AG08395 (cell line): ENCODE results near the gene DYNLT1.
A peak's percentile ranks its signal among the peaks of the same experiment; 100 is the strongest.
"Not testable (repeated sequence)": the region's sequence is repeated elsewhere in the genome, so short reads cannot be mapped to it uniquely, and the experiment has no call there.

Source experiments
- DNase-seq: peaks from one replicate; pipeline ENCODE4 v3.0.0; 2012; ENCODE audit warnings: mixed read lengths, low spot score

Gene DYNLT1

DNA sequence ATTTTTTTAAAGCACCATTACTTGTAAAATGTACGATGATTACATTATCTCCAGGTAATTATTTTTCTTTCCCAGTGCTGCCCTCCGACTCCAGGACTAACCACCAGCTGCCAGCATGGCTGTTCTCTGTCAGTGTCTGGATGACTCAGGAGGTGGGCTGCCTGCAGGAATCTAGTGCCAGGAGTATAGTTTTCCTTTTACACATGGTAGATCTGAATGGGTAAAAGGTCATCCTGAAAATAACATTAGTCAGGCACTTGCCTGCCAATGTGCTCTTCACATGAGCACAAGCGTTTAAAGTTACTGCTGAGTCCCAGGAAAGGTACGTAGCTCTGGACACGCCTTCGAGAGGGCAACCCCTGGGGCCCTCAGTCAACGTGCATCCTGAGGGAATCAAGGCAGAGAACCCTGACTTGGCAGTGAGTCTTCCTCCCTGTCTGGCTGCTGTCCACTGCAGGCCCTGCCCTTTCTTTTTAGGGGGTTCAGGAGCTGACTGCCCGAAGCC, 2.4 kb downstream of the DYNLT1 start:
- peak; percentile 29 for DNase-seq

DNA sequence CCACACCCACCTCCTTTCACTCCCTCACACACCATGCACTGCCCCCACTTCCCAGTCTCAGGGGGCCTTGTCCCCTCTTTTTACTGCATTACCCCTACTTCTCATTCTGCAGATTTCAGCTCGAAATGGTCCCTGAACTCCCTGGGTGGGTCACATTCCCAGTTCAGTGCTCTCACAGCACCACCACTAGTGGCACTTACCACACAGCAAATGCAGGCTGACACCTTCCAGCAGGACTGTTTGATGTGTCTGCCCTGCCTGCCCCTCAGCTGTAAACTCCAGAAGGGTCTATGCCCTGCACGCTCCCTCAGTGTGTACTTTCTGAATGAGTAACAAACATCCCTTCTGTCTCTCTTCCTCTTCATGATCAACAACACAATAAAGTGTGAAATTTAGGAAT, 4.0 kb downstream of the DYNLT1 start:
- no peak for DNase-seq

DNA sequence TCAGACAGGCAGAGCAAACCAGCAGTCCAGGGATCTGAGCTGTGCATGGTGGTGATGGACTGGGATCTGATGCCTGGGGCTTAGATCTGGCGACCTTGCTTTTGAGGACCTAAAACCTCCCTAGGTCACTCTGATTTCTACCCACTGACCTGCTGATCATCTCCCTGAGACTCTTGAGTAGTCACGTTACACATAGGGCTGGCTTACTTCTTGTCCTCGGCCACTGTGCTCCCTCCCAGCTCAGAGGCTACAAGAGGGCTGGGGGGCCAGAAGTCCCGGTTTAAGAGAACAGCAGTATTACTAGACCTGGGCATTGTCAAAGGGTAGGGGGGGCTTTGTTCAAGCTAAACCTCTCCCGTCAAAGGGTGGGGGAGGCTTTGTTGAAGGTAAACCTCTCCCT, 5.5 kb downstream of the DYNLT1 start:
- DNase-seq, result no peak

DNA sequence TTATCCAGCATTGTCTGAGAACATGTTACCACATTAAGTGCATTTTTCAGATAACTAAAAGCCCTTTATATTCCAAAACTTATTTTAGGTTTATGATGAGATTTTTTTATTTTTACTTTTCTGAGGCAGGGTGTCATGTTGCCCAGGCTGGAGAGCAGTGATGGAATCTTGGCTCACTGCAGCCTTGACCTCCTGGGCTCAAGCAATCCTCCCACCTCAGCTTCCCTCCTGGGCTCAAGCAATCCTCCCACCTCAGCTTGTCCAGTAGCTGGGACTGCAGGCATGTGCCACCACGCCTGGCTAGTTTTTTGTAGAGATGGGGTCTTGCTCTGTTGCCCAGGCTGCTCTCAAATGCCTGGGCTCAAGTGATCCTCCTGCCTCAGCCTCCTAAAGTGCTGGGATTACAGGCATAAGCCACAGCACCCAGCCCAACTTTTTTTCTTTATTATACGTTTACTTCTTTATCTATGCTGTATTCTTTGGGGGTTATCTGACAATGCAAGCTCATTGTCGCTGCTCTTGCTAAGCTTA, 6.2 kb downstream of the DYNLT1 start:
- no peak for DNase-seq

DNA sequence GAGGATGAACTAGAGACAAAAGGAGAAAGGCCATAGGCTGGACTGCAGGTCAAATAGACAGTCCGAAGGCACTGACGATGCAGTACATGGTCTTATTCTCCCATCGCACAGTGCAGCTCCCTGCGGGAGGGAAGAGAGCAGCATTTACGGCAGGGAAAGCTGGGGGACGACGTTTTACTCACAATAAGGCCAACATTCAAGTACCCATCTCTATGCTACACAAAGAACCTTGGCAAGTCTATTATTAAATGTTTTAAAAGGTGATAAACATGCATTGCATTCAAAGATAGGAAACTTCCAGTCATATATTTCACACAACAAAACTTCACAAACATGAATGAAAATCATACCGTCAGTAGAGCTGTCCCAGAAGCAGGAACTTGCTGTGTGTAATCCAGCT, 7.8 kb downstream of the DYNLT1 start:
- no peak for DNase-seq

DNA sequence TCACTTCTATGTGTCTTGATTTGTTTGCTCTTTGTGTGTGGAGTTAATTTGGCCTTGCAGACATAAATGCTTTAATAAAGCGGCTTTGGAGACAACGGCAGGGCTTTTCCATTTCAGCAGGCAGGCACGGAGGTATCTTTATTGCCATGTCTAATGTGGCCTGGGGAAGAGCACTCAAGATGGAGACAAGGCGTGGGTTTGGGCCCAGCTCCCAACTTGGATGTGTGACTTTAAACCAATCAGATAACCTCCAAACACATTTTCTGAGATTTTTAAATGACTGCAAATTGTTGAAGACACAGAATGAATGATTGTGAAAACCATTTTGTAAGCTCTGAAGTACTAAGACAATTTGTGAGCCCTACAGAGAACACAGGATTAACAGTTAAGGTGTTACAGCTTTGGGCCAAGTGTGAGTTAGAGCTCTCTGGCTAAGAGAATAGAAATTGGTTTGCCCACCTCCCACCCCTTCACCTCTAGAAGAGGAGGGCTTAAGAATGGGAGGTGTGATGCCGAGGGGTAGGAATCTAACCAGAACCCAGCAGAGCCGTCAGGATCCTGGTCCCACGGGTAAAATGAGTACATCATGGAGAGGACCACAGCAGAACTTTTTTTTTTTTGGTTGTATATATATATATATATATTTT, 9.0 kb downstream of the DYNLT1 start:
- no peak for DNase-seq

DNA sequence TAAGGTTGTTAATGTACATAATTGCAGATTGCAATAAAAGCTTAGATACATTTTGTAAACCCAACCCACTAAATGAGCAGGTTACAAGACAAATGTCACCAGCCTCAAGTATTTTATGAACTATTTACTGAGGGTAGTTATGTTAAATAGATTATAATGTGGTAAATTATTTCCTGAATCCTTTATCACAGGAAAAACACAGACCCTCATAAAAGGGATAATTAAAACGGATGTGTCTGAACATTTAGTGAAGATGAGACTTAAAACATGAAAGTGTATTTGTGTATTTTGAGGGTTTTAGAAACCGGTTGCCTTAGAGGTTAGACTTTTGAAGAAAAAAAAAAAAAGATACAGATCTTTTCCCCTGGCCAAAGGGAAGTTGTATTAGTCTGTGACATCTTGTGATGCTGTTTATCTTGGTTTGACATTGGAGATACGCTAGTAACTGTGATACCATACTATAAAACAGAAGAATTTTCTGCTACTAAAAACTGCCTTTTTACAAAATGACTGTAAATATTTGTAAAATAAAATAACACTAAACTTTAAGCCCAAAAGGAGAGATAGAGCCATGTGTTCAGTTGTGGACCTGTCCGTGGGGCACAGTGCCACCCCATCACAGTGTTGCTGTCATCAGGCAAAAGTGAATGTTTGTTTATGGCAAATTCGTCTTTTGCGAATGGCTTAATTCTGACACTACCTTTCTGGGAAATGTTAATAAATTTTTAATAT, 9.7 kb downstream of the DYNLT1 start:
- DNase-seq, result no peak

DNA sequence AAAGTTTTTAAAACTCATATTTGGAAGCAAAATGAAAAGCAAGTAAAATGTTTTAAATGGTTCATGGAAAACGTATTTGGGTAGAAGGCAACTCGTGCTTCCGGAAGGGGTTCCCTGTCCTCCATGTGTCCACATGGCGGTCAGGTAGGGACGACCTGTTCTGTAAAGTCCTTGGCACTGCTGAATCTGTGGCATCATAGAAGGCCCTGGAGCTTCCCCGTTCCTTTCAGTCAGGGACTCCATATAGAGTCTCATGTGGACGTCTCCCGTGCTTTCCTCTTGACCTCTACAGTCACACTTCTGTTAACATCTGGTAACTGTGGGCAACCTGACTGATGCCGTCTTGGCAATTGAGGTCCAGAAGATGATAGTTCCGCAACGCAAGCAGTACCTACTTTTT, 11.4 kb downstream of the DYNLT1 start:
- no peak for DNase-seq

DNA sequence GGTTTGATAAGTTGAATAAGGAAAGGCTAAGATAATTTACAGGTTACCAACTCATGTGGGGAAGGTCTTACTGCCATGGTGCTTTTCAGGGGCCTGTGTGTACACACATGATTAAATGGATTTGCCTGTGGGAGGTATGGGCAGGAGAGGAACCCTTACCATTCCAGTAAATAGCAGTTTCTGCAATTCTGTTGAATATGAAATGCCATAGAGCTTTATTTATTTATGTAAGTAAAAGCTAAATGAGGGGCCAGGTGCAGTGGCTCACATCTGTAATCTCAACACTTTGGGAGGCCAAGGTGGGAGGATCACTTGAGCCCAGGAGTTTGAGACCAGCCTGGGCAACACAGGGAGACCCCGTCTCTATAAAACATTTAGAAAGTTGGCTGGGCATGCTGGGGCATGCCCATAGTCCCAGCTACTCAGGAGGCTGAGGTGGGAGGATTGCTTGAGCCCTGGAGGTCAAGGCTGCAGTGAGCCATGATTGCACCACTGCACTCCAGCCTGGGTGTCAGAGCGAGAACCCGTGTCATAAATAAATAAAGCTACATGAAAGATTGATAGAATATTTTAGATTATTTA, 11.9 kb downstream of the DYNLT1 start:
- DNase-seq, result not testable (repeated sequence)

DNA sequence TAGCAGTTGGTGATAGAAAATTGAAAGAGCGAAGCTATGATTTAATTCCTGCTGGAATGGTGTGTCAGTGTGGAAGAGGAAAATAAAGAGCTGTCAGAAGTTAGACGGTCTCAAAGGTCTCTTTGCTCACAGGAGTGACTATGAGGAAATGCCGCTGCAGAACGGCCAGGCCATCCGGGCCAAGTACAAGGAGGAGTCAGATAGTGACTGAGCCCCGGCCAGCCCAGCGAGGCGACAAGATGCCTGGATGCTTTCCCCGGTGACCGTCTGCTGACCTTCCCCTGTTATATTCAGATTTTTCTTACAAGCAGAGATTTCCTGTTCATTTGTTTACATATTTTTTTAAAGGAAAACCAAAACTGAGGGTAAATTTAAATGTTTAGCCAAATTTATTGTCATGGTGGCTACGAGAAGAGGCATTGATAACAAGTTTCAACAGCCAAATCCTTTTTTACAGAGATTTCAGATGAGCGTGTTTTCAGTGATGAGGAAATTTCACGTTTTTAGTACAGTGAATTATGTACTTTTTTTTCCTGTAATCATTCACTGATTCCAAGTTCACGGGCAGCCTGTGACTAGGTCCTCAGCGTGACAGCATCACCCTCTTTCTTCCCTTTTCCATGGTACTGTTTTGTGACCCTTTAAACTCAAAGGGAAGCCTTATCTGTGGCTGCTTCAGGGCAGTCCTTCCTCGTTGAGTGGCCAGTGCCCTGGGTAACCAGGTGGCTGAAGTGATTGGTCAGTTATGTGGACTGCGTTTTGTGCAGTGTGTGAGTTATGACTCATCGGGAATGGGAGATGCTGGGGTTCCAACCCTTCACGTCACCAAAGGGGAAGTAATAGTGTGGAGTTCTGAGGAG, 12.6 kb downstream of the DYNLT1 start:
- peak; percentile 82 for DNase-seq

DNA sequence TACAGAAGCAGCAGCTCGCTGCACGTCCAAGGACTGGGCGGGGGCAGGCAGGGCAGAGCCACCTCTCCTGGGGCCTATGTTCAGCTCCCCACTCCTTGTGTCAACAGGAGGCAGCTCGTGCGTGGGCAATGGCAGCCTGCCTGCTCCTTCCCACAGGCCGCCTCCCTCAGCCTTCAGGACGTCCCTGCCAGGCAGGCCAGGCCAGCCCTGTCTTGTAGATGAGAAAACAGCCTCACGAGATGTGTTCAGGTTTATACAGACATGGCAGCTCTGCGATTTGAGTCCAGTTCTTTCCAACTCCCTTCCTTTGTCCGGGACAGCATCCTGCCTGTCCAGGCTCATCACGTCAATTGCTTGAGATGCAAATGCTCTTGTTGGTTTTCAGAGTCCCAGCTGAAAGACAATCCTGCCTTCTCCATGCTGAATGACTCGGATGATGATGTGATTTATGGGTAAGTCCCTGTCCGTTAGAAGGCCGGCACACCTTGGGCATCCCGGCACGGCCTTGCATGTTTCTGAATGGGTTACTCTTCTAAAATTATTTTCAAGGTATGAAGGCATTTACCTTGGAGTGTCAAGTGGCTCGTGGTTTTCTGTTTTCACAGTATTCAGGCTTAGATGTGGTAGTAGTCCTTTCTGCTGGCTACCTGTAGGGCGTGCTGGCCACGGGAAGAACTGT, 13.5 kb downstream of the DYNLT1 start:
- DNase-seq, result peak; percentile 49

DNA sequence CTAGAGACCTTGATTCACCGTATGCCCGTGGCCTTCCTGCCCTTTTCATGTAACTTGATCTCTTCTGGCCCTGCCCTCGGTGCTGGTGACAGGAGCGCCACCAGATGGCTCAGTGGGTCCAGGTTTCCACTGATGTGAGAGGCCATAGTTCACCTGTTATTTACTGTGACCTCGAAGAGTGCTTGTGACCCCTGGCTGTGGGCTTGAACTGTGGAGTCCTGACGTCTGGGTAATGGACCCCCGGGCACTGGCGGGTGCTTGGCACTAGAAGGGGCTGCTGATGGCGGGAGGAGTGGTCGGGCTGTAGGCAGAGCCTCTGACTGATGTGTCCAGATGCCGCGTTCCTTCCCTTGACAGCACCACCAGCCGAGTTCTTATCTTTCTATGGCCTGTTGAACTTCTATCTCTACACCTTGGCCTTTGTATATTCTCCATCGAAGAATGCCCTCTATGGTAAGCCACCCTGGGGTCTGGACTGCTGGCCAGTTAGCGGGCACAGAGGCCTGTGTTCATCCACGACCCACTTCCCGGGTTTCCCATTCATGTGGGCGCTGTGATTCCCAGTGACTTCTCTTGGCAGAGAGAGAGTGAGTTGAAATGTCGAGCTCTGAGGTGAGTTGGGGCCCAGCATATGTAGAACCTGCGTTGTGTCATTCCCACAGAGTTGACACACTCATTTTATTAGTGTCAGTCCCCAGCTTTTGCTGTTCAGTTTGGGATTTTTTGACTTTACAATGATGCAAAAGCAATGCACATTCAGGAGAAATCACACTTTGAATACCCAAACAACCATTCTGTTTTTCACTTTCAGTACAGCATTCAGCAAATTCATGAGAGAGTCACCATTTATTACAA, 14.9 kb downstream of the DYNLT1 start:
- DNase-seq, result no peak

DNA sequence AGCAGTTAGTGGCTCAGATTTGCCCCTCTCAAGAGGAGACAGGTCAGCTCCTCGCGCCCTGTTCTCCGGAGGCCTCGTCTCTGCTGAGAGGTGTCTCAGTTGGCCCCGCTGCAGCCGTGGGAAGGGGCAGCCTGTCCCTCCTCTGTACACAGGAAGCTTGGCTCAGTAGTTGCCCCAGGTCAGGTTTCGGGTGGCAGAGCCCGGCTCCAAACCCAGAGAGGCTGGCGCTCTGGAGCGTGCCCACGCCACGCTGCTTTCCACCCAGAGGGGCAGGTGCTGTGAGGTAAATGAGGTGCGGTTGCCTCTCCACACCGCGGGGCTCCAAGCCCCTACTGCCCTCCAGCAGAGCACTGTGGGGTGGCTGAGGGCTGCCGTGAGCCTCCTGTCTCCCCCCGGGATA, 16.0 kb downstream of the DYNLT1 start:
- no peak for DNase-seq

DNA sequence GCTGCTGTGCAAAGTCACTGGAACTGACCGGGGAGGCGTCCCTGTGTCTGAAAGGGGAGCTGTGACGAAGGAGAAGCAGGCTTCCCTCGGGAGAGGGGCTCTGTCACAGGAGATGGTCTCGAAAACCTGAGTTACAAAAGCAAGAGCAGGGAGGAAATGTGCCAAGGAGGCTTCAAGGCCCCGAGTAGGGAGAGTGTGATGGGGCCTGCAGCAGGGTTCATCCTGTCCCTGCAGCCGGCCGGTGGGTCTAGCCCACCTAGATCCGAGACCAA, 16.7 kb downstream of the DYNLT1 start:
- no peak for DNase-seq

DNA sequence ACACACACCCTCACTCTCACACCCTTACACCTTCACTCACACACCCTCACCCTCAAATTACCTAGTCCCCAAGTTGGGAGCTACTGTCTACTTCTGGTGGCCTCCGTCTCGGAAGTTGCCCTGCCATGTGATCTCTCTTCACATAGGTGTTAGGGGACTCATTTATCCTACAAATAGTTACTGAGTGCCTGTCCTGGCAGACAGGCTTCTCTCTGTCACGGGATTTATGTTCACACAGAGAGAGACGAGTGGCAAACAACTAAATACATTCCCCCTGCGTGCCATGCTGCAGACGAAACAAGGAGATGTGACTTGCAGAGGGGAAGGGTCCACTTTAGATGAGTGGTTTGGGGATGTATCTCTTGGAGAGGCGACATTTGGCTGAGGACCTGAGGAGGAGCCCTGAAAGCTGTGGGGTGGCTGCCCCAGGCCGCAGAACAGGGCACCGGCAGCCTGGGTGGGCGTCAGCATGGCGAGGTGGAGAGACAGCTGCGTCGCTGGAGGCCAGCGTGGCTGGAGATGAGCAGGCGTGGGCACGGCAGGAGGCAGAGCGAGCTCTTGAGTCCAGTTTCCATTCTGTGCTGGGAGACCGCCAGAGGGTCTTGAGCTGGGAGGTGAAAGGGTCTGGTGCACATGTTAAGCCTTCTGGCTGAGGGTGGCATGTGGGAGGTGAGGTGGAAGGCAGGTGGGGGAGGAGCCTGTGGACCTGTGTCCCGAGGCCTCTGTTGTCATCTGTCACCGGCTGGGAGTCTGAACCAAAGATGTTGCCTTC, 17.2 kb downstream of the DYNLT1 start:
- DNase-seq, result no peak

DNA sequence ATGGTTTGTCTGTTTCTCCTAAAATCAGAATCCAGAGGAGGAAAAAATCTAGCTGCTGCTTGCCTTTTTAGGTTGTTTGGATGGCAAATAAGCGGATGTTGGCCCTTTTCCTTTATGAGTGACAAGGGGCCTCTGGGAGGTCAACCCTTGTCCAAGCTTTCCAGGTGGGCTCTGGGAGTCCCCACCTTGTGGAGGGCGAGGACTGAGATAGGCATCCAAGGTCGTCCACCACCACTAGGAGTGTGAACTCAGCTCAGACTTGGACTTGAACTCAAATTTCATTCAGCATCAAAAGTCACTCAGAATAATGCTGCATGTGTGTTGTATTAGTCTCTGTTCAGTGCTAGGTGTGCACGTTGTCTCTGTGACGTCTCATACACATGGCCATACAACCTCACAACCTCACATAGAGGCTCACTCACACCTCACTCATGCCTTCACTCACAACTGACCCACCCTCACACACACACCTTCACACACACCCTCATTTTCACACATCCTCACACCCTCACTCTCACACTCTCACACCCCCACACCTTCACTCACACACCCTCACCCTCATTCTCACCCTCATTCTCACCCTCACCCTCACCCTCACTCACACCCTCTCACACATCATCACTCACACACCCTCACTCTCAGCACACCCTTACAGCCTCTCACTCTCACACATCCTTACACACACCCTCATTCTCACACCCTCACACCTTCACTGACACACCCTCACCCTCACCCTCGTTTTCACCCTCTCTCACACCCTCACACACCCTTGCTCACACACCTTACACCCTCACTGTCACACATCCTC, 18.0 kb downstream of the DYNLT1 start:
- DNase-seq, result no peak

DNA sequence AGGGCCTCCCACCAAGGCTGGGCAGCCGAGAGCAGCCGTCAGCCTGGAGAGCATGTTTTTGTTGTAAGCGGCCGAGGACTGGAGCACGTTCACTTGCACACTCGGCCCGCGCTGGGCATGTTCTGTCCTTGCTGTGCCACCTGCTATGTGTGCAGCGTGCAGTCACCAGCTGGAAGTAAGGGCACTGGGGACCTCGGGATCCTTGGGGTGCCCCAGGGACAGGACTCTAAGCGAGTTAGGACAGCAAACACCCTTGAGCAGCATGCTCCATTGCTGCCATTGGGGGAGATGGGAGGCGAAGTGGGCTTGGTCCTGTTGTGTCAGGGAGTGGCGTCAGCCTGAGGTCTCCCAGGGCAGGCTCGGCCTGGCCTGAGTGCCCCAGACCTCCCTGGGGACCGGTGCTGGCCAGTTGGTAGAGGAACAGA, 18.6 kb downstream of the DYNLT1 start:
- DNase-seq, result no peak

DNA sequence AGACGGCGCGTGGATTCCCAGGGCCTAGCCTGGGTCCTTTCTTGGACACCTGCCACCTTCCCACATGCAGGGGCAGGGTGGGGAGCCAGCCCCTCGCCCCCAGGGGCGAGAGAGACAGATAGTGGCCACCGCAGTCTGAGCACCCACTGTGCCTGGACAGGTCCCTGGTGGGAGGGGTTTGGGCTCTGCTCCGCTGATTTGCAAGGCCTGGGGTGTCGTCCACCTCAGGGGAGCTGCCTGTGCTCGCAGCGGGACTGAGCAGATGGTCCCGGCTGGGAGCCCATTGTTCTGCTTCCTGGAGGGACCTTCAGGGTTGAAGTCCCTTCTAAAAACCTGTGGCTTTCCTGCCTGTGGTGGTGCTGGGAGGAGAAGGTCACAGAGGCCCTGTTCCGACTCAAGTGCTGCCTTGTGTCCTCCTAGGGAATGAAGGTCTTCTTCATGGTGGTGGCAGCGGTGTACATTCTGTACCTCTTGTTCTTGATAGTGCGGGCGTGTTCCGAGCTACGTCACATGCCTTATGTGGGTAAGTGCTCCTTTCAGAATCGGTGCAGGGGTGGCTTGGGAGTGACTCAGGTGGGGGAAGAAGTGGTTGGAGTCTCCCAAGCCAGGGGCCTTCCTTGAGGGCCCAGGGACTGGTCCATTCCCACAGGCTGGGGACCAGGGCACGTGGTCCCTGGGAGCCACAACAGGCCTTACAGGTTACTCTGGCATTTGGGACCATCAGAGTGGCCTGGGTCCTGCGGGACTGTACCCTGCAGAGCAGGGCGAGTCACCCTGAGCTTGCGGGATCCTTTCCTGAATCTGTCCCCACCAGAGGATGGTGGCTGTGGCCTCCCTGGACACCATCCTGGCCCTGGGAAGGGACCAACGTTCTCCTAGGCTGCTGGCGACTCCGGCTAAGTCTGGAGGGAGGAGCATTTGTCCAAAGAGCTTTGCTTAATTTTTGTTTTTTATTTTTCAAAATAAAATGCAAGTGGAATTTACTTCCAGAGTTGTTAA, 19.6 kb downstream of the DYNLT1 start:
- DNase-seq, result no peak
